Ramos (cell line): ENCODE data around the gene HJURP.

Experiments
- in situ Hi-C: fragments of 300-500 bp; cut with MboI; formaldehyde crosslinking; loops from one replicate; pipeline ENCODE4 v1.14.3; 2022; ENCODE audit warnings: low sequenced_read_pairs; ENCODE audit not compliant: unreplicated experiment

Gene HJURP

DNA sequence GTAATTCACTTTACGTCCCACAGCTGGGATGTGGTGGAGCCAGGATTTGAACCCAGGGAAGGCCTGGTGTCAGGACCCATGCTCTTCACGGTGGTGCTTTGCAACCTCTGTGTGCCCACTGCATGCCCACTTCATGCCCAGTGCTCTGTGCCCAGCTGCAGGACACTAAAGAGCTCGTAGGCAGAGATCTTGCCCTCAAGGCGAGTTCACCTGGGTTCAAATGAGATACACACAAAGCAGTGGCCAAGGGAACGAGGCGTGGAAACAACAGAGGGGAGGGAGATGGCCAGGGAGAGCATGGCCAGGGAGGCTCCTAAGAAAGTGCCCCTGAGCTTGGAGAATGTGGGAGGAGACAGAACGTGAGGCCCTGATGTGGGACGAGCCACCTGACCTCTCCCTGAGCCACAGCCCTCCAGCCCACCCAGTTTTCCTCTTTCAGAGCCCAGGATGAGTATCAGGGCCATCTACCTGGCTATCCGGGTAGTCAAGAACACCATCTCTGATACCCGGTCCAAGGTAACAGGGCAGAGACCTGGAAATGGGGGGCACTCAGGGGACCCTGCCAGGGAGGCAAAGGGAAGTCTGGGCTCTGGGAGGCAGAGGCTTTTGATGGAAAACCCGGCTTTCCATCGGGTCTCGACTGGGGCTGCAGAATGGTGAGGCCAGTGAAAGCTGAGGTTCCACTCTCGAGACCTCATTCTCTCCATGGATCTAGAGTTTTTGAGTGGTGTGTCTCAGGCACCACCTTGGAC, 55.8 kb downstream of the HJURP start:
- in situ Hi-C loops = no loop called here

DNA sequence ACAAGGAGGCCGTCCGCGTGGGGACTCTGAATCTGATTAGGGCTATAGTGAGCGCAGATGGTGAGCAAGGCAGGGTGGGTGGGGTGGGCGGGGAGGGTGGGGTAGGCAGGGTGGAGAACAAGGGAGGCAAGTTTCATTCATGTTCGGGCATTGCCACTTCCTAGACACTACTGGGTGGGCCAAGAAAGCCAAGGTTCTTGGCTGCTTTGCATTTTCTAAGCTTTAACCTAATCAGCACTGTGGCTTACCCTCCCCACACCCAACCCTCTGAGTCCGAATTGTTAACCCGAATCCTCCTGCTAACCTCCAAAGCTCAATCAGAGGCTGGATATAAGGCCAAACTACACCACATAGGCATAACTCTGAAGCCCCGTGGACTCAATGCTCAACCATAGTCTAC, 58.1 kb downstream of the HJURP start:
- in situ Hi-C loops = no loop called here

DNA sequence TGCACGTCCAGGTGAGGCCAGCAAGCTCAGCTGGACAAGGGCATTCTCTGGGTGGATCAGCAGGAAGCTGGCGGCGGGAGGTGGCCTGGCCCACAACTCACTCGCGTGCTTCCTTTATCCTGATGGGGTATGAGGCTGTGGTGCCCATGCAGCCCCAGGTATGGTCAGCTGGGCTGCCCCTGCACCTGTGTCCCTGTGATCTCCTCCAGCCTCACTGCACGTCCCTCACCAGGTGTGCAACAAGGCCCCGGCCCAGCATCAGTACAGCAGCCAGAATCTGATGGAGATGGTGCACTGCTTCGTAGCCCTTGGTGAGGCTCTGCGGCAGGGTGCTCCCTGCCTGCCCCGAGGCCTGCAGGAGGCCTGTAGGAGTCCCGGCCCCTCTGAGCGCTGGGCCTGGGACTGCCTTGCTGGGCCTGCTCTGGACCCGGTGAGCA, 58.6 kb downstream of the HJURP start:
- in situ Hi-C loops = no loop called here

GRCh38 chr2:233794128-233794658, 60.1 kb downstream of the HJURP start:
- in situ Hi-C loops = no loop called here

GRCh38 chr2:233793465-233794127, 60.7 kb downstream of the HJURP start:
- in situ Hi-C loops = no loop called here

DNA sequence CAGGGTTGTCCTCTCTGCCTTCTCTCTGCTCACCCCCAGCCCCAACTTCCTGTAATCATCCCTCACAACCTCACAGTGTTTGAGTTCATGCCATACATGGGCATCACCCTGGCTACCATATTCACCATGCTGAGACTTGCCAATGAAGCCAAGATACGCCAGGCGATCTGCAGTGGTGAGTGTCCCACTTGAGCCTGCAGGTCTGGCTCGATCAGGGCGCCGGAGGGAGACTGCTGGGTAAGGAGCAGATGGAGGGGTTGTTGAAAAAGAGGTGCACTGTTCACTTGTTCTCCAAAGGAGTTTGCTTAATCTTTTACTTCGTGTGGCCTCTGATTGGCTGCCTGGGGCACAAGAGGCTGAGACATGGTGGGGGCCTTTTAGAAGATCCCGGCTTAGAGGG, 61.6 kb downstream of the HJURP start:
- in situ Hi-C loops = no loop called here

DNA sequence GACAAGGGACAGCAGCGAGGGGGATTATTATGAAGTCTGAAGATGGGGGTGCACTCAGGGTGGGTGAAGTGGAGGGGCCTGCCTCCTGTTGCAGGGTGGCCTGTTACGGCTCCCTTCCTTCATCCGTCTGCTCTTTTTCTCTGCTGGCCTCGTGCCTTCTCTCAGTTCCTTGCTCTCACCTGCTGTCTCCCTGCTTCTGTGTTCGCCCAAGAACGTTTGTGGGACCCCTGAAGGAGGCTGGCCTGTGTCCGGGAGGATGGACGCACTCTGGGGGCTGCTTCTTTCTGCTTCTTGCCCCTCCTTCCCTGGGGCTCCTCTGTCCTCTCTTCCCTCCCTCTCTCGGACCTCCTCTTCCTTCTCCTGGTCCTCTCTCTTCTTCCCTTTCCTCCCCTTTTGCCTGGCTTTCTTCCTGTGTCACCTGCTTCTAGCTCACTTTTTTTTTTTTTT, 62.4 kb downstream of the HJURP start:
- in situ Hi-C loops = no loop called here

DNA sequence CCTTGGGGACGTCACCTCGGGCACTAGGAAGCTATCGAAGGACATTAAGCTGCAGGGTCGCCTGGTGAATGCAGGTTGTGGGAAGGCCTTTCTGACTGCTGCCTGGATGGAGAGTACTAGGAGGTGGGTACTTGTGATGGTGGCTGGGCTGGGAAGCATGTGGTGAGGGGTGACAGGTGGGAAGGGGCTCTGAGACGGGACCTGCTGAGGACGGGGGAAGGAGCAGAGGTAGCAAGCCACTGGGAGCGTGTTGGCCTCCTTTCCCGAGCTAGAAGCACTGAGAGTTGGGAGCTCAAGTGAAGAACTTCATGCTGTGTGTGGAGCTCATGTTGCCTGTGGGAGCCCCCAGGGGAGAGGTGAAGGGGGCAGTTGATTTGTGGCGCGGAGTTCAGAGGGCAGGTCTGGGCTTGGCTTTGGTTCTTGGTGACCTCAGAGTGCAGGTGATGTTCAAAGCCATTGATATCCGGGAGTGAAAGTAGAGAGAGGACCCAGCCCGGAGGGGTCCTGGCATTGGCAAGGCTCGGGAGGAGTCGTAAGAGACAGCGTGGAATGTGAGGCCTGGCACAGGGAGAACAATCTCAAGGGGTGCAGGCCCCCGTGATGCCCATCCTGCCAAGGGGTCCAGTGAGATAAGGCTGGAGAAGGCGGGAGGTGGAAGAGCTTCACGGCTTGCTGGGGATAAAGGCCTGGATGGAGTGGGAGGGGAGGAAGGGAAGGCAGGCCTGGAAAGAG, 63.0 kb downstream of the HJURP start:
- in situ Hi-C loops = no loop called here

DNA sequence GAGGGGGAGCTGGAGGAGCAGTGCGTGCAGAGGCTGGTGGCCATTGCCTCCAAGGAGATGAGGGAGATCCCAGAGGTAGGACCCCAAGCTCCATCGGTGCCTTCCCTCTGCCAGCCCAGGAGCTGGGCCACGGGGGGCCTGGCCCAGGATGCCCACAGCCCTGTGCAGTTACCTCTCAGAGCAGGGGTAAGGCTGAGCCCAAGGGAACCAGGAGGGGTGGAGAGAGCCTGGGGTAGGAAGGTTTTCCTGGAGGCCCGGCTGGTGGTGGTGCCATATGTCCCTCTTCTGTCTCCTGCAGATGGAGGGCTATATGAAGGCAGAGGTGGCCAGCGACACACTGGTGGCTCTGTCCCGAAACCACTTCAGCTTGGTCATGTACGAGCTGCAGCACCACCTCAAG, 64.8 kb downstream of the HJURP start:
- in situ Hi-C loops = no loop called here
